Jurkat, Clone E6-1 (cell line): ENCODE results near the gene DTWD1.
"Not testable (repeated sequence)": the region's sequence is repeated elsewhere in the genome, so short reads cannot be mapped to it uniquely, and the experiment has no call there.

Experiments used
- DNase-seq: peaks from one replicate; pipeline ENCODE4 v3.0.0-alpha.2; 2011; ENCODE audit warnings: low read depth, low spot score
- H3K4me3 ChIP-seq: 2 replicates; pipeline ENCODE4 v1.5.1; 2011; ENCODE audit warnings: mild to moderate bottlenecking, low read length, control low read depth, moderate library complexity

Gene DTWD1

DNA sequence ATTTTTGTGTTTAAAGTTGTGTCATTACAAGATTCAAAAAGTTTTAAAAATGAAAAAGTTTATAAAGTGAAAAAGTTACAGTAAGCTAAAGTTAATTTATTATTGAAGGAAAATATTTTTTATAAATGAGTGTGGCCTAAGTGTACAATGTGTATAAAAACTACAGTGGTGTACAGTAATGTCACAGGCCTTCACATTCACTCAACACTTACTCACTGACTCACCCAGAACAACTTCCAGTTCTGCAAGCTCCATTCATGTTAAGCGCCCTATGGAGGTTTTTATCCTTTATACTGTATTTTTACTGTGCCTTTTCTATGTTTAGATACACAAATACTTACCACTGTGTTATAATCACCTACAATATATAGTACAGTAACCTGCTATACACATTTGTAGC lies 76.3 kb downstream of the DTWD1 start:
- H3K4me3 ChIP-seq = no peak overlapping the region
- no peak for DNase-seq

DNA sequence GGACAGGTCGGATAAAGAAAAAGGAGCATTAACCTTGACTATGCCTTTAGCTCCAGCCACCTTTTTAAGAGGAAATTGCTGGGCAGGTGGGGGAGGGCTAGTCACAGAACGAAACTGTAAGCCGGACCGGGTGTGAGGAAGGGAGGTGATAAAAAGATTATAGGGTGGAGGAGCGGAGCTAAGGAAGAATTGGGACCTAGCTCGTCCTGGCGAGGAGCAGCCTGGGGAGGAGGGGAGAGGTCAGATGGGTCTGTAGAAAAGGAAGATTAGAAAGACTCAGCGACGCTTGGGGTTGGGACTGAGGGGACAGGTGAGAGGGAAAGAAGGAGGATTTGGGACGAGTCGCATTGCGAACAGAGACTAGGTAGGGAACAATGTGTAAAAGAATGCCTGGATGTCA lies 82.1 kb downstream of the DTWD1 start:
- H3K4me3 ChIP-seq, DNase-seq: not testable (repeated sequence)
